GM12878 (cell line): Measurements from ENCODE around the gene BICC1. TPM values are rescaled to one million over a fixed set of nuclear protein-coding genes. Genes with fewer than 3 reads are reported as not detected.

ENCODE experiments used
- ATAC-seq: fragments of 200-7000 bp; cut with Tn5 transposase; 3 replicates; pipeline ENCODE4 v1.9.1; 2020; ENCODE audit warnings: mild to moderate bottlenecking, moderate library complexity
- BruUV-seq: library from RNA; stranded (reverse); fragments of 400-500 nt; replicated peaks from 2 replicates; lab custom pipeline; 2021; lab: Mats Ljungman, UMichigan
- CTCF ChIA-PET: fragments of 300-600 bp; sonication (Branson Sonifier 250); formaldehyde crosslinking; extraction: SDS; loops from one replicate; lab custom pipeline; 2021; ENCODE audit warnings: inconsistent platforms; lab: Yijun Ruan, JAX
- POLR2A ChIA-PET: fragments of 350-600 bp; formaldehyde crosslinking; extraction: SDS; loops from one replicate; lab custom pipeline; 2021; ENCODE audit warnings: inconsistent platforms; lab: Charles Lee
- RAD21 ChIA-PET: fragments of 300-600 bp; sonication (Branson Sonifier 250); formaldehyde crosslinking; loops from one replicate; lab custom pipeline; 2023; ENCODE audit warnings: antibody characterized with exemption; ENCODE audit not compliant: unreplicated experiment; lab: Charles Lee
- SMC1A ChIA-PET: fragments of 300-600 bp; sonication (Branson Sonifier 250); formaldehyde crosslinking; loops from one replicate; lab custom pipeline; 2023; ENCODE audit not compliant: unreplicated experiment, uncharacterized antibody; lab: Charles Lee
- DNase-seq: peaks from one replicate; pipeline ENCODE4 v3.0.0-alpha.2; 2011; ENCODE audit warnings: low read depth, low spot score
- FAIRE-seq: peaks from 3 replicates; lab custom pipeline; 2011; peaks lifted over from hg19 to GRCh38; lab: Jason Lieb, UNC
- H2AFZ ChIP-seq: 2 replicates; pipeline ENCODE4 v1.6.0; 2011; ENCODE audit warnings: low read depth, low read length, control low read depth; ENCODE audit not compliant: control insufficient read depth
- H3K27ac ChIP-seq: 2 replicates; pipeline ENCODE4 v1.5.1; 2011; ENCODE audit warnings: control low read depth; ENCODE audit not compliant: control insufficient read depth, insufficient read depth
- H3K27me3 ChIP-seq, 2 experiments: replicated peaks in 1 of 2; 2 replicates each; pipeline versions ENCODE4 v1.6.0 to v1.6.1; 2011; ENCODE audit warnings: low read length in 1 of 2; ENCODE audit not compliant: control insufficient read depth in 2 of 2, insufficient read depth in 2 of 2
- H3K36me3 ChIP-seq, 2 experiments: 2 replicates each; pipeline ENCODE4 v1.5.1; 2011; ENCODE audit warnings: low read length in 1 of 2; ENCODE audit not compliant: control insufficient read depth in 2 of 2, insufficient read depth in 2 of 2
- H3K4me1 ChIP-seq: 2 replicates; pipeline ENCODE4 v1.6.1; 2011; ENCODE audit warnings: mild to moderate bottlenecking, low read length, moderate library complexity, mixed read lengths; ENCODE audit not compliant: control insufficient read depth, insufficient read depth
- H3K4me2 ChIP-seq: 2 replicates; pipeline ENCODE4 v1.6.0; 2011; ENCODE audit warnings: control low read depth; ENCODE audit not compliant: control insufficient read depth, insufficient read depth
- H3K4me3 ChIP-seq: fragments of 200-600 bp; sonication (generic); 2 replicates; pipeline ENCODE4 v1.5.1; 2016
- H3K79me2 ChIP-seq: 2 replicates; pipeline ENCODE4 v1.6.0; 2011; ENCODE audit warnings: low read length; ENCODE audit not compliant: control insufficient read depth, insufficient read depth
- H3K9ac ChIP-seq: 2 replicates; pipeline ENCODE4 v1.8.0; 2011; ENCODE audit warnings: low read length, control low read depth, mixed read lengths; ENCODE audit not compliant: control insufficient read depth, insufficient read depth
- H3K9me3 ChIP-seq: replicated peaks from 3 replicates; pipeline ENCODE4 v1.5.1; 2011; ENCODE audit warnings: mild to moderate bottlenecking, low read length; ENCODE audit not compliant: control insufficient read depth, insufficient read depth
- H4K20me1 ChIP-seq: 2 replicates; pipeline ENCODE4 v1.6.0; 2011; ENCODE audit not compliant: control insufficient read depth, insufficient read depth
- BACH1 ChIP-seq: fragments of 450-650 bp; IDR thresholded peaks from 2 replicates; pipeline ENCODE4 v1.6.1; 2017; ENCODE audit warnings: mild to moderate bottlenecking, borderline replicate concordance
- CBX5 ChIP-seq: sonication (generic); IDR thresholded peaks from 2 replicates; pipeline ENCODE4 v1.6.1; 2016; ENCODE audit warnings: low read depth, moderate library complexity, mild to moderate bottlenecking, inconsistent platforms
- CUX1 ChIP-seq: IDR thresholded peaks from 2 replicates; pipeline ENCODE4 v1.6.1; 2012; ENCODE audit warnings: improper control_type of control experiment, low read depth, low read length; ENCODE audit not compliant: insufficient replicate concordance
- EZH2 ChIP-seq: IDR thresholded peaks from 2 replicates; pipeline ENCODE4 v1.6.1; 2012; ENCODE audit warnings: low read depth, mild to moderate bottlenecking, control low read depth, inconsistent platforms, low read length, borderline replicate concordance; ENCODE audit not compliant: control insufficient read depth
- IKZF2 ChIP-seq, 2 experiments: fragments of 450-650 bp; IDR thresholded peaks; 2 replicates each; pipeline ENCODE4 v1.6.1; 2017; ENCODE audit warnings: mild to moderate bottlenecking in 2 of 2, moderate library complexity in 2 of 2
- IRF4 ChIP-seq: IDR thresholded peaks from 2 replicates; pipeline ENCODE4 v1.6.1; 2011; ENCODE audit warnings: low read depth, low read length
- KAT2A ChIP-seq: conservative IDR thresholded peaks from 2 replicates; pipeline ENCODE4 v1.6.1; 2011; ENCODE audit warnings: low read depth, low read length; ENCODE audit not compliant: control insufficient read depth
- RELB ChIP-seq: fragments of 450-650 bp; IDR thresholded peaks from 2 replicates; pipeline ENCODE4 v1.6.1; 2017; ENCODE audit warnings: low read depth, mild to moderate bottlenecking, moderate library complexity
- SIX5 ChIP-seq: IDR thresholded peaks from 2 replicates; pipeline ENCODE4 v1.6.1; 2011; ENCODE audit warnings: mild to moderate bottlenecking, low read depth, low read length, moderate library complexity; ENCODE audit not compliant: severe bottlenecking
- SREBF1 ChIP-seq: IDR thresholded peaks from 2 replicates; pipeline ENCODE4 v1.6.1; 2012; ENCODE audit warnings: mild to moderate bottlenecking, low read length
- SUPT20H ChIP-seq: IDR thresholded peaks from 2 replicates; pipeline ENCODE4 v1.6.1; 2011; ENCODE audit warnings: low read depth, mild to moderate bottlenecking, low read length, moderate library complexity, borderline replicate concordance; ENCODE audit not compliant: control insufficient read depth
- USF1 ChIP-seq: IDR thresholded peaks from 2 replicates; pipeline ENCODE4 v1.6.1; 2011; ENCODE audit warnings: borderline replicate concordance, low read depth, mild to moderate bottlenecking, moderate library complexity, mixed read lengths, low read length; ENCODE audit not compliant: insufficient read depth; ENCODE audit errors: extremely low read length
- ZNF207 ChIP-seq: fragments of 450-650 bp; IDR thresholded peaks from 2 replicates; pipeline ENCODE4 v1.6.1; 2014; ENCODE audit warnings: antibody characterized with exemption, mild to moderate bottlenecking, borderline replicate concordance
- ZNF274 ChIP-seq: IDR thresholded peaks from one replicate; pipeline ENCODE4 v1.8.0; 2011; ENCODE audit not compliant: insufficient read length, insufficient read depth
- WGBS: methylation state at CpG from one replicate; pipeline ENCODE4 v1.1.6; 2016; ENCODE audit warnings: low lambda C conversion rate; ENCODE audit not compliant: insufficient replicate concordance, insufficient coverage; ENCODE audit errors: missing lambda C conversion rate; 5-methylcytosine and 5-hydroxymethylcytosine counted together
- in situ Hi-C: fragments of 300-500 bp; cut with MboI; formaldehyde crosslinking; loops from 9 replicates; pipeline ENCODE4 v1.14.3; 2018; ENCODE audit warnings: mixed read lengths
- intact Hi-C: fragments of 100-400 bp; cut with micrococcal nuclease; formaldehyde crosslinking; loops from one replicate; pipeline ENCODE4 v1.14.2; 2022; ENCODE audit not compliant: unreplicated experiment
- polyA plus RNA-seq, 11 experiments: library from polyadenylated mRNA; depleted of rRNA in 4 of 11; unstranded in 6 of 11; stranded (reverse) in 5 of 11; fragments of >200 nt; fragmentation: Nextera tagmentation in 4 of 11; fragmentation: Illumina TruSeq in 1 of 11; extraction: Ambion mirVana in 4 of 11; extraction: Trizol in 1 of 11; gene quantifications; 1 replicate in 1 of 11; 2 replicates in 10 of 11; pipeline versions ENCODE4 v1.2.1 to v1.2.3, GENCODE V29; 2011 to 2016; ENCODE audit warnings: inconsistent platforms in 2 of 11, missing spikeins in 2 of 11, low read depth in 1 of 11
- total RNA-seq, 4 experiments: library from RNA; depleted of rRNA in 3 of 4; stranded (reverse); fragments of >200 nt in 3 of 4; fragmentation: Illumina TruSeq in 1 of 4; extraction: Trizol in 1 of 4; gene quantifications; 2 replicates each; pipeline versions ENCODE4 v1.2.1 to v1.2.3, GENCODE V29; 2013 to 2021

Gene BICC1
- total and polyA plus RNA-seq, 10 of the 15 experiments (the other 5 are each of a cell fraction or from before 2014, with no cell fraction given), result 0.01 to 0.10 (median 0.04) TPM; not detected in 5

GRCh38 chr10:58488921-58489320 is 23.8 kb upstream of the BICC1 start (continued):
- TF ChIP-seq CUX1, result no peak

- 0 out of 4 replicates have a peak, but pooled peaks cover 0 to 2% of the 10 kb centered on the region in 2 experiments for H3K27me3 ChIP-seq
- TF ChIP-seq ZNF274, result no peak
- TF ChIP-seq BACH1, result no peak
- no peak for TF ChIP-seq USF1
- no peak for TF ChIP-seq KAT2A
- no peak for TF ChIP-seq IRF4
- TF ChIP-seq SUPT20H, result no peak
- TF ChIP-seq ZNF207, result no peak
- TF ChIP-seq CBX5, result no peak
- TF ChIP-seq RELB, result no peak
- TF ChIP-seq EZH2, result no peak
- TF ChIP-seq IKZF2 (IDR thresholded peaks at IDR 0.05), result no peak
- TF ChIP-seq SIX5, result no peak
- no peak for TF ChIP-seq SREBF1
Observed at GRCh38 chr10:58502956-58503355, 9.7 kb upstream of the BICC1 start.

More at GRCh38 chr10:58502956-58503355, 9.7 kb upstream of the BICC1 start:
- FAIRE-seq (no peak), ATAC-seq (no peak), DNase-seq (no peak)
- Histone ChIP-seq H3K27ac (no peak overlapping the region), H2AFZ (no peak overlapping the region), H3K79me2 (no peaks in the 10 kb centered on the region), H3K9me3 (no peaks in the 10 kb centered on the region), H3K4me1 (no peaks in the 10 kb centered on the region), H3K9ac (no peak overlapping the region), H4K20me1 (no peaks in the 10 kb centered on the region; the same call in 1 of the 2 replicates), H3K4me3 (no peak overlapping the region), H3K36me3 (no peaks in the 10 kb centered on the region), H3K4me2 (no peak overlapping the region)
- WGBS, result 0% methylated on average over 1 of the region's 1 CpG
- SMC1A ChIA-PET, result interaction anchor here (0.6 to 1.0 kb wide), 3 partner anchors 12 to 330 kb away, joined by 3 to 4 read pairs (median 3); no protein-coding TSS in a partner anchor
- no TSS peak for BruUV-seq
- CTCF ChIA-PET, result interaction anchor here (0.5 kb wide), 1 partner anchor 10 kb away, joined by 3 read pairs; no protein-coding TSS in a partner anchor
- RAD21 ChIA-PET, result no interaction called here
- POLR2A ChIA-PET, result no interaction called here
- intact Hi-C loops, result no loop called here
- in situ Hi-C loops, result no loop called here
